ENCODE measurements around the gene TTLL11. TPM values are rescaled to one million over a fixed set of nuclear protein-coding genes. Genes with fewer than 3 reads are reported as not detected.
A peak's percentile ranks its signal among the peaks of the same experiment; 100 is the strongest.
"Not testable (repeated sequence)": the region's sequence is repeated elsewhere in the genome, so short reads cannot be mapped to it uniquely, and the experiment has no call there.

TTLL11 gene
- total RNA-seq, 1 experiment from 2014 or later: 7.0 TPM

DNA sequence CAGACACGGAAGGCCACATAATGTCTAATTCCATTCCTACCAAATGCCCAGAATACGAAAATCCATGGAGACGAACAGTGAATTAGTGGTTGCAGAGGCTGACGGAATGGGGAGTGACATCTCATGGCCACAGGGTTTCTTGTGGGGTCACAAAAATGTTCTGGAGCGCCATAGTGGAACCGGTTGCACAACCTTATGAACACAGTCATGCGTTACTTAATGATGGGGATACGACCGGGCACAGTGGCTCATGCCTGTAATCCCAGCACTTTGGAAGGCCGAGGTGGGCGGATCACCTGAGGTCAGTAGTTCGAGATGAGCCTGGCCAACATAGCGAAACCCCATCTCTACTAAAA, 26.0 kb upstream of the TTLL11 start:
- Histone ChIP-seq H2AFZ (ENCODE audit: low read length) (no peak overlapping the region), H3K9ac (ENCODE audit: low read length) (no peak overlapping the region), H3K36me3 (ENCODE audit: low read depth, low read length) (no peaks in the 10 kb centered on the region), H3K4me3 (ENCODE audit: low read length) (no peak overlapping the region), H3K9me3 (ENCODE audit: low read length) (no peaks in the 10 kb centered on the region), H3K79me2 (ENCODE audit: low read length) (no peaks in the 10 kb centered on the region), H3K27me3 (ENCODE audit: low read length) (no peaks in the 10 kb centered on the region), H4K20me1 (ENCODE audit: low read length) (no peaks in the 10 kb centered on the region), H3K4me1 (ENCODE audit: insufficient read depth, low read length) (no peaks in the 10 kb centered on the region), H3K27ac (ENCODE audit: low read length) (no peak overlapping the region), H3F3A (ENCODE audit: low read length, unreplicated experiment) (no peaks in the 10 kb centered on the region), H3K9me2 (replicated peaks; ENCODE audit: low read length) (no peaks in the 10 kb centered on the region), H3K4me2 (ENCODE audit: low read length) (no peak overlapping the region)
- BruUV-seq (replicated peaks): no TSS peak
- POLR2A ChIA-PET (ENCODE audit: unreplicated experiment): no interaction called here
- CTCF ChIA-PET: no interaction called here
- ATAC-seq: no peak
- TF ChIP-seq CTCF (conservative IDR thresholded peaks at IDR 0.05; ENCODE audit: low read depth, low read length): no peak
- no peak for TF ChIP-seq EZH2 (IDR thresholded peaks at IDR 0.05; ENCODE audit: low read length, unreplicated experiment)
- no peak for TF ChIP-seq EZH2phosphoT487 (IDR thresholded peaks at IDR 0.05; ENCODE audit: borderline replicate concordance, low read length)
- intact Hi-C loops (cut with micrococcal nuclease): no loop called here
- no peak for DNase-seq

- ChIA-PET POLR2A (ENCODE audit: unreplicated experiment) (no interaction called here), CTCF (no interaction called here)
- Histone ChIP-seq H2AFZ (ENCODE audit: low read length) (no peak overlapping the region), H3K9ac (ENCODE audit: low read length) (no peak overlapping the region), H3K9me2 (replicated peaks; ENCODE audit: low read length) (no peaks in the 10 kb centered on the region), H3K27me3 (ENCODE audit: low read length) (no peaks in the 10 kb centered on the region), H3F3A (ENCODE audit: low read length, unreplicated experiment) (no peaks in the 10 kb centered on the region), H3K27ac (ENCODE audit: low read length) (no peak overlapping the region), H3K4me1 (ENCODE audit: insufficient read depth, low read length) (no peaks in the 10 kb centered on the region), H3K4me2 (ENCODE audit: low read length) (no peak overlapping the region), H3K9me3 (ENCODE audit: low read length) (no peaks in the 10 kb centered on the region), H3K79me2 (ENCODE audit: low read length) (no peaks in the 10 kb centered on the region), H4K20me1 (ENCODE audit: low read length) (no peaks in the 10 kb centered on the region), H3K4me3 (ENCODE audit: low read length) (no peak overlapping the region), H3K36me3 (ENCODE audit: low read depth, low read length) (no peaks in the 10 kb centered on the region)
- TF ChIP-seq CTCF (conservative IDR thresholded peaks at IDR 0.05; ENCODE audit: low read depth, low read length) (no peak), EZH2phosphoT487 (IDR thresholded peaks at IDR 0.05; ENCODE audit: borderline replicate concordance, low read length) (no peak), EZH2 (IDR thresholded peaks at IDR 0.05; ENCODE audit: low read length, unreplicated experiment) (no peak)
- peak; percentile 20; the same call in 1 of the 2 replicates for ATAC-seq
- intact Hi-C loops (cut with micrococcal nuclease): no loop called here
- no peak for DNase-seq
- BruUV-seq (replicated peaks): no TSS peak
Measured at GRCh38 chr9:122118343-122119165, 25.4 kb upstream of the TTLL11 start.

GRCh38 chr9:122117241-122117640, 24.1 kb upstream of the TTLL11 start:
- H3K4me2 ChIP-seq (ENCODE audit: low read length); ATAC-seq; H3K27me3 ChIP-seq (ENCODE audit: low read length); CTCF ChIA-PET; H3K9me3 ChIP-seq (ENCODE audit: low read length); BruUV-seq (replicated peaks); H3F3A ChIP-seq (ENCODE audit: low read length, unreplicated experiment); H3K4me3 ChIP-seq (ENCODE audit: low read length); DNase-seq; H3K4me1 ChIP-seq (ENCODE audit: insufficient read depth, low read length); POLR2A ChIA-PET (ENCODE audit: unreplicated experiment); intact Hi-C loops (cut with micrococcal nuclease); H3K27ac ChIP-seq (ENCODE audit: low read length); H3K36me3 ChIP-seq (ENCODE audit: low read depth, low read length); H3K79me2 ChIP-seq (ENCODE audit: low read length); H4K20me1 ChIP-seq (ENCODE audit: low read length); H3K9ac ChIP-seq (ENCODE audit: low read length); H2AFZ ChIP-seq (ENCODE audit: low read length); H3K9me2 ChIP-seq (replicated peaks; ENCODE audit: low read length): not testable (repeated sequence)
